GM12873 (cell line): ENCODE results near the gene STX17.

Experiments used
- CTCF ChIP-seq: IDR thresholded peaks from 2 replicates; pipeline ENCODE4 v1.5.1; 2012; ENCODE audit warnings: low read depth, mild to moderate bottlenecking, moderate library complexity, low read length, control low read depth; ENCODE audit not compliant: insufficient read depth; ENCODE audit errors: missing control alignments

STX17 gene

DNA sequence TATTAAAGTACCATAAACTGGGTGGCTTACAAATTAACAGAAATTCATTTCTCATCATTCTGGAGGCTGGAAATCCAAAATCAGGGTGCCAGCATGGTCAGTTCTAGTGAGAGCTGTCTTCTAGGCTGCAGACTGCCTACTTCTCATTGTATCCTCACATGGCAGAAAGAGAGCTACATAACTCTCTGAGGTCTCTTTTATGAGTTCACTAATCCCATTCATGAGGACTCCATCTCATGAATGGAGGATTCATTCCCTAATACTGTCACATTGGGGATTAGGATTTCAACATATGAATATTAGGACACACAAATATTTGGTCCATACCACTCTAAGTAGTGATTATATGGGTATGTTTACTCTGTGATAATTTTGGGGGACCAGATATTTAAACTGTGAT is 108.4 kb downstream of the STX17 start:
- no peak for TF ChIP-seq CTCF

DNA sequence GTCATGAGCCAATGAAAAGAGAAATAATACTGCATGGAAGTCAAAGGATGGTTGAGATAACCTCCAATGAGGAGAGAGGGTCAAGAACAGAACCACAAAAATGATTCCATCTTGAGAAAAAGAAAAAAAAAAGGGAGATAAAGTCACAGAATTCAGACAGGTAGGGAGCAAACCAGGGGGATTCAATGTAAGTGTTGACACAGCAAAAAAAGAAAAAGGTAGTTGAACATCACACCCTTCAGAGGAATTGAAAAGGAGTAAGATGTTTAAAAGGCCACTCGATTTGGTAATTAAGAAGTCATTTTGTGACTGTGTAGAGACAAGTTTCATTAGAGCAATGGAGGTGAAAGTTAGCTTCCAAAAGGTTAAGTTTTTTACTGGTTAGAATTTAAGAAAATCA is 113.1 kb downstream of the STX17 start:
- no peak for TF ChIP-seq CTCF
